Stimulated activated CD4-positive, alpha-beta T cell treated with anti-CD3 and anti-CD28 coated beads, Interleukin-4, amount 100 ng/mL, for 1 hour (primary cell): ENCODE results near the gene SMG6.
"Not testable (repeated sequence)": the region's sequence is repeated elsewhere in the genome, so short reads cannot be mapped to it uniquely, and the experiment has no call there.

Experiments
- DNase-seq: peaks from one replicate; pipeline ENCODE4 v3.0.0-alpha.2; 2020

SMG6 gene

DNA sequence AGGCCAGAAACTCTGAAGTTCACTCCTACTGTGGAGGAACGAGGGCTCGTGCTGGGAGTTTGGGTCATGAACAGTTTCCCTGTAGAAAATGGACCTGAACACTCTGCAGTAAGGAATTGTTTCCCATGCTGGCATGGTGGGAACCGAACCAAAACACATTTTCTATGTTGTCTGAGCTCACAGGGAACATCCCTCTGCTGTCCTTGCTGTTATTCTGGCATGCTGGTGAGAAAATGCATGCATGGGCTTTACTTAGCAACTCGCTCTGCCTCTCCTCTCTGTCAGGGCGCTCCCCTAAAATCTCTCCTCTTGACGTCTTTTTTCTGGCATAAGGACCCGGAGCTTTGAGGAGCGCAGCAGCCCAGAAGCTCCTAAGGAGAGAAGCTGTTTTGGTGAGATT, 283.9 kb downstream of the SMG6 start:
- no peak for DNase-seq

DNA sequence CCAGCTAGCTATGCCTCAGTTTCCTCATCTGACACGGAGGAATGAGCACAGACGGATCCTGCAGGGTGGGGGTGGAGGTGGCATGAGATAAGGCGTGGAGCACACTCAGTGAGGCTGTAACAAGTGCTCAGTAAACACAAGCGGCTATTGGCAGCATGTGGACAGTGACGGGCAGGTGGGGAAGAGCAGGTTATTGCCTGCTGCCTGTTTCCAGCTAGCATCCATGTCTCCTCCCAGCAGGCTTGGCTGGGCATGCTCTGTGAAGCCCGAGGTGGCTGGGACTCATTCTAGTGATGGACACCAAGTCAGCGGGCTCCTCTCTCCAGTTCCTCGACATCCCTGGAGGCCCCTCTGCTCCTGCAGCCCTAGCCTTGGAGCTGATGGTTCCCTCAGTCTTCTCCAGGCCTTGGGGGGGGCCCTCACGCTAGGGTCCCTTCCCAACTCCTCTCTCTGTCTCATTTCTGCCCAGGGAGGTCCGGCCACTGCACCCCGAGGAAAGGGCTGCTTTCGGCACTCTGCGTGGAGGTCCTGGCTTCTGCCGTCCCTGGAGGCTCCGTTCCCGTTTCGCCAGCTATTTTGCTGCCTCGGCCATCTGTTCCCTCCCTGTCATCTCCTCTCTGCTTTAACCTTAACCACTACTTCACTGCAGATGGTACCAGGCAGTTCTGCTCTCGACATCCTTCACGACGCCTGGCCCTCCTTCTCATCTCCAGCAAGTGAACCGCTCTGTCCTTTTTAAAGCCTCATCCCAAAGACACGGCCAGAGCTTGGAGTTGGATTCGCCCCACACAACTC, 284.7 kb downstream of the SMG6 start:
- DNase-seq: no peak

DNA sequence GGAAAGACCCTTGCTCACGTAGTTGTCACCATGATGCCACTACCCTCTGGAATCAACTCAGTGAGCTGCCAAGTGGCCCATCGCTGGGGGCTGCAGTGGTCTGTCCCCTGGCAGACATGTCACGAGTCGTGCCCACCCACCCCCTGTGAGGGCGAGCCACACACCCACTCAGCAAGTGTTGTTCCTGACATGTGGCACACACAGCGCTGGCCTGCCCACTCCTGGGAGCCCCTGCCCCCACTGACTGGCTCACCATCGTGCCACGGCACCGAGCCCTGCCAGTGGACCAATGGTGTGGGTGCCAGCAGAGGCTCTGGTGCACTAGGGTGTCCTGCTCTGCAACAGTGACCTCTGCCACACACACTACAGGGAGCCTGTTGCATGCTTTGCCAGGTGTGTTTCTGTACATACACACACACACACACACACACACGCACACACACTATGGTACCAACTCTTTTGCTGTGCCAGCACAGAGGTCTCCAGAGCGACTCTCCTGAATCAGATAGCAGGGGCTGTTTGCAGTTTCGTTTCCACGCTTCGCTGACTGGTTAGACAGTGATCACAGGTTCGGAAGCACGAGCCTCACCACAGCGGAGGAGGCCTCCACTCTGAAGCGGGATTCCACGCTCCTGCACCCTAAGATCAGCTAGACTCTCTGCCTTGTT, 286.2 kb downstream of the SMG6 start:
- no peak for DNase-seq

DNA sequence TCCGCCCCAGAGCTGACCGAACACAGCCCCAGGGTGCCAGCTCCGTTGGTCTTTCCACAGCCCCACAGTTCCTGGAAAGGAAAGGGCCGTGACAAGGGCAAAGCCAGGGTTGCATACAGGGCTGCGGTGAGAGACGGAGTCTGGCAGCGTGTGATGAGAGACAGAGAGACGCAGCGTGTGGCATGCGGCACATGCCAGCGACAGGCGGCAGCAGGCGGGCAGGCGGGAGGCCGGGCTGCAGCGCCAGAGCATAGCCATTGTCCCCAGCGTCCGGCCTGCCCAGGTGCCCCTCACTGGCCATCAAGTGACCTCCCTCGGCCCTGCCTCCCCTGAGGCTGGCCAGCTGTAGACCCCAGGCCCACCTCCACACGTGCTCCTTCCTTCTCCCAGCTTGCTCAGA, 287.1 kb downstream of the SMG6 start:
- no peak for DNase-seq

DNA sequence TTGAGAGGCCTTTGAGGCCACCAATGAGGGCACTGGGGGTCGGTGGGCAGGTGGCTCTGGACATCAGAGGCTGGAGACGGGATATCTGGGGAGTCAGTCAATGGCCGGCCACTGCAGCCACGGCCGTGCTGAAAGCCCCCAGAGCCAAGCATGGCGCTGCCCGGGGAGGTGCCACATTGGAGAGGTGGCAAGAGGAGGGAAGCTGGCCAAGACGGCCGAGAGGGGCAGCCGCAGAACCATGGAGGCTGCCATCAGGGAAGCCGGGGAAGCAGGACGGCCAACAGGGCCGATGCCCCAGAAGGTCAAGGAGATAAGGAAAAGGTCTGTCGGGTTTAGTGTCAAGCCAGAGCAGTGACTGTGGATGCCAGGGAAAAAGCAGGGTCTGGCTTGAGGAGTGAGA, 288.3 kb downstream of the SMG6 start:
- DNase-seq: no peak

DNA sequence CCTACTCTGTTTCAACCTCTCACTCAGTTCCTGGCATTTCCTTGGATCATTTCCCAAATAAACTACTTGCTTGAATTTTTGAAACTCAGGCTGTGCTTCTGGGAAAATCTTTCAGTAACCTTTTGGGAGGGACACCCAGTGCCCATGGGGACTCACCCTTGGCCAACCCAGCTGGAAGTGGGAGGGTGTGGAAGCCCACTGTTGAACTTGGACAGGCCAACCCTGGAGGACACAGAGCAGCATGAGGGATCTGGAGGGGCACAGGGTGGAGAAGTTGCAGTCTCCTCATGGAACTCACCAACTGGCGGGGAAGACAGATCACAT, 289.6 kb downstream of the SMG6 start:
- no peak for DNase-seq

DNA sequence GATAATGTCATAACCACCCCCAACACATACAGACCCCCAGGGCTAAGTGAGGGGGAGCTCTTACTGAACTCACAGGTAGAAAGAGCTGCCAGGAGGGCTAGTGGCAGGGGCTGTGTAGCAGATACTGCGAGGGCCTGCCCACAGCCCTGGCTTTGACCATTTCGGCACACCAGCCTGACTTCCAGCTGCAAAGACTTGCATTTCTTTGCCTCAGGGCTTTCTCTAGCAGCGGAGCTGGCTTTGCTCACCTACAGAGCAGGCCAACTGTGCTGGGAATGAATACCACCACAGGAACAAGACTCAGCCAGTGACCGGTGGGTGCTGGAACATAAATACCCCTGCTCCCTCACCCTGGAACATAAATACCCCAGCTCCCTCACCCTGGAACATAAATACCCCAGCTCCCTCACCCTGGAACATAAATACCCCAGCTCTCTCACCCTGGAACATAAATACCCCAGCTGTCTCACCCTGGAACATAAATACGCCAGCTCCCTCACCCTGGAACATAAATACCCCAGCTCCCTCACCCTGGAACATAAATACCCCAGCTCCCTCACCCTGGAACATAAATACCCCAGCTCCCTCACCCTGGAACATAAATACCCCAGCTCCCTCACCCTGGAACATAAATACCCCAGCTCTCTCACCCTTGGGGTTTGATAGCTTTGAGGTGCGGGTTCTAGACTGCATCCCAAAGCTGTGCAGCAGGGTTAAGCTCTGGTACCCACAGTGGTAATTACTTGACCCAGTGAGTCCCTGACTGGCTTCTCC, 290.2 kb downstream of the SMG6 start:
- DNase-seq: not testable (repeated sequence)

DNA sequence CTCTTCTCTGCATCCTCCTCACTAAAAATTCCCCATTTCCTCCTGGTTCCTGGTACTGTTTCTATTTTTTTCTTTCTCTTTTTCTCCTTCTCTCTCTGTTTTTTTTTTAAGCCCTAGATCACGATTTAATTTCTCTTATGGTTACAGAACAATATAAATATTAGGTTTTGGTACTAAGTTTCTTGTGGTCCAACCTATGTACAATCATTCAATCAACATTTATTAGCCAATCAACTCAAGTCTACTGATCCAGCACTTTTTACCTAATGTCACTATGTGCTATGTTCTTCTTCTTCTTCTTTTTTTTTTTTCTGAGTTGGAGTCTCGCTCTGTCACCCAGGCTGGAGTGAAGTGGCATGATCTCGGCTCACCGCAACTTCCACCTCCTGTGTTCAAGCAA, 291.1 kb downstream of the SMG6 start:
- DNase-seq: no peak

DNA sequence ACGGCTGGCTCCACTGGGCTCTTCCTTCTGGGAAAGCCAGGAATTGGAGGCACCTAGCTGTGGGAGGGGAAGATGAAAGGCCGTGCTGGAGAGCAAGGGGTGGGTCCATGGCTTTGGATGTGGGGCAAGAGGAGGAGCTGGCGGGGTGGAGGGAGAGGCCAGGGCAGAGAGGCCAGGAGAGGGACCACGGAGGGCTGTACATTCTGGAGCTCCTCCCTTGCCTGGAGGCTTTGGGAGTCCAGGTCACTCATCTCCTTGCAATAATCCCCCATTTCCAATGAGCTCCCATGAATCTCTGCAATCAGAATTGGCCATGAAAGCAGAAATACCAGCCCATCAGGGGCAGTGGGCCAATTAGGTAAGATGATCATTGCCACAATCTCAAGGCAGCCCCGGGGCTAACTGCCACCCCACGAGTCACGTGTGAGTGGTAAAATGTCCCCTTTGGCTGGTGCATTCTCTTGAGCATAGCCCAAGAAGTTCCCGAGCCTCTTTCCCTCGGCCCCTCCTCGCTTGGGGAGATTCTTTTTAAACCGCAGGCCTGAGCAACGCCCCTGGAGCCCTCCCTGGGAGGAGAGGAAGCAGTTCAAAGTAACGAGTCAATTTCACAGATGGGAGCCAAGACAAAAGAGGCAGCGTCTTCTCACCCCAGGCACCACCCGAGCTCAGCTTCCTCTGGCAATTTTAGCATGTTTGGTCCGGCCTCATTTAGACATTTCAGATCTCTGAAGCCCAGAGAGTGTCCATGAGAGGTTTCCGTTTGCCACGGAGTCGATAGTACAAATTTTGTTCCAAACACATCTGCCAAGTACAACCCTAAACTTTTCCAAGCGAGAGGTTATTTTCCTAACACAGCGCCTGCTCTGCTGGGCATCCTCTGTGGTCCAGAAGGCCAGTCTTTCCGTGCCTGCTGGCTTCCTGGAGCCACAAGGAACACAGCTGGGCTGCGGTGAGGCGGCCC, 291.9 kb downstream of the SMG6 start:
- DNase-seq: no peak
